WTC11 (cell line): ENCODE results near the gene CSTPP1. TPM values are rescaled to one million over a fixed set of nuclear protein-coding genes. Genes with fewer than 3 reads are reported as not detected.

Experiments
- ATAC-seq: fragments of 200-7000 bp; cut with Tn5 transposase; 2 replicates; pipeline ENCODE4 v1.10.0; 2021; ENCODE audit warnings: mild to moderate bottlenecking, moderate library complexity
- CTCF ChIA-PET: fragments of 300-600 bp; sonication (Branson Sonifier 250); formaldehyde crosslinking; loops from one replicate; lab custom pipeline; 2021; ENCODE audit warnings: antibody characterized with exemption; lab: Charles Lee
- POLR2A ChIA-PET: fragments of 350-600 bp; sonication (Branson Sonifier 250); formaldehyde crosslinking; loops from one replicate; lab custom pipeline; 2021; ENCODE audit warnings: antibody characterized with exemption; lab: Charles Lee
- DNase-seq: peaks from one replicate; pipeline ENCODE4 v3.0.0; 2021; ENCODE audit warnings: low spot score
- H3K27ac Mint-ChIP-seq: 2 replicates; pipeline ENCODE4 v1.8.0; 2021; ENCODE audit warnings: mixed read lengths
- H3K27me3 Mint-ChIP-seq: 2 replicates; pipeline ENCODE4 v1.8.0; 2021; ENCODE audit warnings: low read depth, mild to moderate bottlenecking, moderate library complexity, mixed read lengths
- H3K36me3 Mint-ChIP-seq: 2 replicates; pipeline ENCODE4 v1.8.0; 2021; ENCODE audit warnings: mixed read lengths
- H3K4me1 Mint-ChIP-seq: 2 replicates; pipeline ENCODE4 v1.8.0; 2022; ENCODE audit warnings: mixed read lengths
- H3K4me3 Mint-ChIP-seq: 2 replicates; pipeline ENCODE4 v1.8.0; 2021; ENCODE audit warnings: mild to moderate bottlenecking, moderate library complexity, mixed read lengths
- H3K9me3 Mint-ChIP-seq: 2 replicates; pipeline ENCODE4 v1.8.0; 2021; ENCODE audit warnings: mixed read lengths
- FOXP1 ChIP-seq: sonication (generic); formaldehyde crosslinking; IDR thresholded peaks from 2 replicates; pipeline ENCODE4 v1.8.0; 2022; ENCODE audit warnings: missing genetic modification reagents, mild to moderate bottlenecking, moderate library complexity, borderline replicate concordance
- RELA ChIP-seq: sonication (generic); formaldehyde crosslinking; IDR thresholded peaks from 2 replicates; pipeline ENCODE4 v1.8.1; 2022; ENCODE audit warnings: missing genetic modification reagents, mild to moderate bottlenecking, borderline replicate concordance
- SP1 ChIP-seq: sonication (generic); formaldehyde crosslinking; conservative IDR thresholded peaks from 2 replicates; pipeline ENCODE4 v1.8.1; 2022; ENCODE audit warnings: missing genetic modification reagents
- ZNF423 ChIP-seq: fragments of 250-450 bp; sonication (Bioruptor Pico); IDR thresholded peaks from 2 replicates; pipeline ENCODE4 v2.1.2; 2022; ENCODE audit warnings: mild to moderate bottlenecking, moderate library complexity
- ZNF671 ChIP-seq: fragments of 250-450 bp; sonication (Bioruptor Pico); IDR thresholded peaks from 2 replicates; pipeline ENCODE4 v1.8.0; 2021; ENCODE audit warnings: mild to moderate bottlenecking
- total RNA-seq: library from RNA; stranded (reverse); gene quantifications from 3 replicates; pipeline ENCODE4 v1.2.3, GENCODE V29; 2021
- TF ChIP-seq, protein P1 (sequence below): sonication (generic); formaldehyde crosslinking; IDR thresholded peaks from 2 replicates; pipeline ENCODE4 v1.8.1; 2022; ENCODE audit warnings: low read depth, mild to moderate bottlenecking, moderate library complexity, missing genetic modification reagents, borderline replicate concordance
- TF ChIP-seq, protein P2 (sequence below): sonication (generic); formaldehyde crosslinking; IDR thresholded peaks from 2 replicates; pipeline ENCODE4 v1.8.0; 2022; ENCODE audit warnings: mild to moderate bottlenecking, missing genetic modification reagents
- TF ChIP-seq, protein P3 (sequence below): sonication (generic); formaldehyde crosslinking; IDR thresholded peaks from 2 replicates; pipeline ENCODE4 v1.8.1; 2023; ENCODE audit warnings: mild to moderate bottlenecking, missing genetic modification reagents
- TF ChIP-seq, protein P4 (sequence below): sonication (generic); formaldehyde crosslinking; IDR thresholded peaks from 2 replicates; pipeline ENCODE4 v1.8.1; 2023; ENCODE audit warnings: mild to moderate bottlenecking, missing genetic modification reagents, moderate library complexity
- TF ChIP-seq, protein P5 (sequence below): fragments of 250-450 bp; sonication (Bioruptor Pico); IDR thresholded peaks from 2 replicates; pipeline ENCODE4 v1.9.0; 2021; ENCODE audit warnings: mild to moderate bottlenecking, borderline replicate concordance
- TF ChIP-seq, protein P6 (sequence below): sonication (generic); formaldehyde crosslinking; IDR thresholded peaks from 2 replicates; pipeline ENCODE4 v1.8.0; 2023; ENCODE audit warnings: missing genetic modification reagents, mild to moderate bottlenecking, borderline replicate concordance
- TF ChIP-seq, protein P7 (sequence below): fragments of 250-450 bp; sonication (Bioruptor Pico); IDR thresholded peaks from 2 replicates; pipeline ENCODE4 v1.8.0; 2021; ENCODE audit warnings: mild to moderate bottlenecking
- TF ChIP-seq, protein P8 (sequence below): sonication (generic); formaldehyde crosslinking; IDR thresholded peaks from 2 replicates; pipeline ENCODE4 v1.8.1; 2023; ENCODE audit warnings: mild to moderate bottlenecking, moderate library complexity, missing genetic modification reagents

CSTPP1 gene
- total RNA-seq, 1 experiment from 2014 or later = 23.6 TPM

DNA sequence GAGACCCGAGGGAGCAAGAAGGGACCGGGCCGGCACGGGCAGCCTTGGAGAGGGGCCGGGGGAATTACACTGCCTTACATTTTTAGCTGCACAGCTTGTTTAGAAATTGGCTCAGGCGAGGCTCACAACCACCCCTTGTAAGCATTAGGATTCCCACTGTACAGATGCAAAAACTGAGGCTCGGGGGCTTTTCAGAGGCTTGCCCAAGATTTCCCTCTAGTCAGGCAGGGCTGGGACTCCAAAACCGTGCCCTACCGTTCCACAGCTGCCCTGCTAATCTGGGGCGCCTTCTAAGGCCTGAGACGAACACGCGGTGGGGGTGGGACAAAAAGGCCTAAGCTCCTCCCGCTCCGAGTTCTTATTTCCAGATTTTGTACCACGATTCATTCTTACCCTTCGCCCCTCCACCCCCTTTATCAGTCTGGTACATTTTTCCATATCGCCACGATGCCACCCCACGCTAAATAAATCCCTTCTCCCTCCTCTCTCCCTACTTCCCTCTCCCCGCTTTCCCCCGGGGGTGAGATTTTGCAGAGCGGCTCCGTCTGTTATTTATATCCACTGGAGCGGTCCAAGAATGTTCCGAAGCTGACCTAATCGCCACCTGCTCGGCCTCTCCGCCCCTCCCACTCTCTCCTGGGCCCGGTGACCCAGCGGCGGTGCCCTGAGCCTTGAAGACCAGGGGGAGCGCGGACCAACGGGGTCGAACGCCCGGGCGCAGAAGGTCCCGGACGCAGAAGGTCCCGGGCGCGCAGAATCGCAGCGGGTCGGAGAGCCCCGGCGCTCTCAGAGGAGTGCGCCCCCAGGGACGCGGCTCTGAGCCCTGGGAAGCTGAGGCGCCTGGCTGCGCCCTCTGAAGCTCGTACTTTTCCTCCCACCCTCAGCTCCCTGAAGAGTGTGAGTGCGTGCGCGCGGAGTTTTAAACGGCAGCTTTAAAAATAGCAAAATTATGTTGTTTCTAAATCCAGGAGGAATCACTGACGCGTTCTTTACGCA, 250.4 kb downstream of the CSTPP1 start:
- peaks cover 19% of the 10 kb centered on the region for H3K4me1 Mint-ChIP-seq
- H3K27ac Mint-ChIP-seq = peak overlapping the region; percentile 85
- peak; percentile 46 for ATAC-seq
- peak overlapping the region; percentile 81 for H3K4me3 Mint-ChIP-seq
- ChIA-PET POLR2A (interaction anchor here (0.7 to 5.1 kb wide), 11 partner anchors 9 to 275 kb away, joined by 3 to 114 read pairs (median 7); partner anchors contain the start of genes ACP2, DDB2 and NR1H3), CTCF (interaction anchor here (0.5 to 4.9 kb wide), 13 partner anchors 9 to 221 kb away, joined by 3 to 101 read pairs (median 8); partner anchors contain the start of genes ACP2, DDB2 and NR1H3)
- peaks cover 9% of the 10 kb centered on the region for H3K27me3 Mint-ChIP-seq
- no peaks in the 10 kb centered on the region for H3K9me3 Mint-ChIP-seq
- peak; percentile 74 for DNase-seq
- peaks cover 3% of the 10 kb centered on the region; the same call in 1 of the 2 replicates for H3K36me3 Mint-ChIP-seq
- TF ChIP-seq ZNF423 (CRISPR knock-in tag) = peak; percentile 88
- no peak for TF ChIP-seq RELA (CRISPR knock-in tag)
- TF ChIP-seq, protein P1, sequence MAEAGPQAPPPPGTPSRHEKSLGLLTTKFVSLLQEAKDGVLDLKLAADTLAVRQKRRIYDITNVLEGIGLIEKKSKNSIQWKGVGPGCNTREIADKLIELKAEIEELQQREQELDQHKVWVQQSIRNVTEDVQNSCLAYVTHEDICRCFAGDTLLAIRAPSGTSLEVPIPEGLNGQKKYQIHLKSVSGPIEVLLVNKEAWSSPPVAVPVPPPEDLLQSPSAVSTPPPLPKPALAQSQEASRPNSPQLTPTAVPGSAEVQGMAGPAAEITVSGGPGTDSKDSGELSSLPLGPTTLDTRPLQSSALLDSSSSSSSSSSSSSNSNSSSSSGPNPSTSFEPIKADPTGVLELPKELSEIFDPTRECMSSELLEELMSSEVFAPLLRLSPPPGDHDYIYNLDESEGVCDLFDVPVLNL (CRISPR knock-in tag) = no peak
- TF ChIP-seq, protein P2, sequence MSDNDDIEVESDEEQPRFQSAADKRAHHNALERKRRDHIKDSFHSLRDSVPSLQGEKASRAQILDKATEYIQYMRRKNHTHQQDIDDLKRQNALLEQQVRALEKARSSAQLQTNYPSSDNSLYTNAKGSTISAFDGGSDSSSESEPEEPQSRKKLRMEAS (CRISPR knock-in tag) = peak; percentile 69
- TF ChIP-seq FOXP1 (CRISPR knock-in tag) = 0 out of 2 replicates have a peak, but pooled peaks have one; percentile 4
- TF ChIP-seq, protein P3, sequence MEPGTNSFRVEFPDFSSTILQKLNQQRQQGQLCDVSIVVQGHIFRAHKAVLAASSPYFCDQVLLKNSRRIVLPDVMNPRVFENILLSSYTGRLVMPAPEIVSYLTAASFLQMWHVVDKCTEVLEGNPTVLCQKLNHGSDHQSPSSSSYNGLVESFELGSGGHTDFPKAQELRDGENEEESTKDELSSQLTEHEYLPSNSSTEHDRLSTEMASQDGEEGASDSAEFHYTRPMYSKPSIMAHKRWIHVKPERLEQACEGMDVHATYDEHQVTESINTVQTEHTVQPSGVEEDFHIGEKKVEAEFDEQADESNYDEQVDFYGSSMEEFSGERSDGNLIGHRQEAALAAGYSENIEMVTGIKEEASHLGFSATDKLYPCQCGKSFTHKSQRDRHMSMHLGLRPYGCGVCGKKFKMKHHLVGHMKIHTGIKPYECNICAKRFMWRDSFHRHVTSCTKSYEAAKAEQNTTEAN = no peak
- TF ChIP-seq, protein P4, sequence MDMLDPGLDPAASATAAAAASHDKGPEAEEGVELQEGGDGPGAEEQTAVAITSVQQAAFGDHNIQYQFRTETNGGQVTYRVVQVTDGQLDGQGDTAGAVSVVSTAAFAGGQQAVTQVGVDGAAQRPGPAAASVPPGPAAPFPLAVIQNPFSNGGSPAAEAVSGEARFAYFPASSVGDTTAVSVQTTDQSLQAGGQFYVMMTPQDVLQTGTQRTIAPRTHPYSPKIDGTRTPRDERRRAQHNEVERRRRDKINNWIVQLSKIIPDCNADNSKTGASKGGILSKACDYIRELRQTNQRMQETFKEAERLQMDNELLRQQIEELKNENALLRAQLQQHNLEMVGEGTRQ (CRISPR knock-in tag) = no peak
- TF ChIP-seq, protein P5, sequence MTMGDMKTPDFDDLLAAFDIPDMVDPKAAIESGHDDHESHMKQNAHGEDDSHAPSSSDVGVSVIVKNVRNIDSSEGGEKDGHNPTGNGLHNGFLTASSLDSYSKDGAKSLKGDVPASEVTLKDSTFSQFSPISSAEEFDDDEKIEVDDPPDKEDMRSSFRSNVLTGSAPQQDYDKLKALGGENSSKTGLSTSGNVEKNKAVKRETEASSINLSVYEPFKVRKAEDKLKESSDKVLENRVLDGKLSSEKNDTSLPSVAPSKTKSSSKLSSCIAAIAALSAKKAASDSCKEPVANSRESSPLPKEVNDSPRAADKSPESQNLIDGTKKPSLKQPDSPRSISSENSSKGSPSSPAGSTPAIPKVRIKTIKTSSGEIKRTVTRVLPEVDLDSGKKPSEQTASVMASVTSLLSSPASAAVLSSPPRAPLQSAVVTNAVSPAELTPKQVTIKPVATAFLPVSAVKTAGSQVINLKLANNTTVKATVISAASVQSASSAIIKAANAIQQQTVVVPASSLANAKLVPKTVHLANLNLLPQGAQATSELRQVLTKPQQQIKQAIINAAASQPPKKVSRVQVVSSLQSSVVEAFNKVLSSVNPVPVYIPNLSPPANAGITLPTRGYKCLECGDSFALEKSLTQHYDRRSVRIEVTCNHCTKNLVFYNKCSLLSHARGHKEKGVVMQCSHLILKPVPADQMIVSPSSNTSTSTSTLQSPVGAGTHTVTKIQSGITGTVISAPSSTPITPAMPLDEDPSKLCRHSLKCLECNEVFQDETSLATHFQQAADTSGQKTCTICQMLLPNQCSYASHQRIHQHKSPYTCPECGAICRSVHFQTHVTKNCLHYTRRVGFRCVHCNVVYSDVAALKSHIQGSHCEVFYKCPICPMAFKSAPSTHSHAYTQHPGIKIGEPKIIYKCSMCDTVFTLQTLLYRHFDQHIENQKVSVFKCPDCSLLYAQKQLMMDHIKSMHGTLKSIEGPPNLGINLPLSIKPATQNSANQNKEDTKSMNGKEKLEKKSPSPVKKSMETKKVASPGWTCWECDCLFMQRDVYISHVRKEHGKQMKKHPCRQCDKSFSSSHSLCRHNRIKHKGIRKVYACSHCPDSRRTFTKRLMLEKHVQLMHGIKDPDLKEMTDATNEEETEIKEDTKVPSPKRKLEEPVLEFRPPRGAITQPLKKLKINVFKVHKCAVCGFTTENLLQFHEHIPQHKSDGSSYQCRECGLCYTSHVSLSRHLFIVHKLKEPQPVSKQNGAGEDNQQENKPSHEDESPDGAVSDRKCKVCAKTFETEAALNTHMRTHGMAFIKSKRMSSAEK = no peak
- TF ChIP-seq, protein P6, sequence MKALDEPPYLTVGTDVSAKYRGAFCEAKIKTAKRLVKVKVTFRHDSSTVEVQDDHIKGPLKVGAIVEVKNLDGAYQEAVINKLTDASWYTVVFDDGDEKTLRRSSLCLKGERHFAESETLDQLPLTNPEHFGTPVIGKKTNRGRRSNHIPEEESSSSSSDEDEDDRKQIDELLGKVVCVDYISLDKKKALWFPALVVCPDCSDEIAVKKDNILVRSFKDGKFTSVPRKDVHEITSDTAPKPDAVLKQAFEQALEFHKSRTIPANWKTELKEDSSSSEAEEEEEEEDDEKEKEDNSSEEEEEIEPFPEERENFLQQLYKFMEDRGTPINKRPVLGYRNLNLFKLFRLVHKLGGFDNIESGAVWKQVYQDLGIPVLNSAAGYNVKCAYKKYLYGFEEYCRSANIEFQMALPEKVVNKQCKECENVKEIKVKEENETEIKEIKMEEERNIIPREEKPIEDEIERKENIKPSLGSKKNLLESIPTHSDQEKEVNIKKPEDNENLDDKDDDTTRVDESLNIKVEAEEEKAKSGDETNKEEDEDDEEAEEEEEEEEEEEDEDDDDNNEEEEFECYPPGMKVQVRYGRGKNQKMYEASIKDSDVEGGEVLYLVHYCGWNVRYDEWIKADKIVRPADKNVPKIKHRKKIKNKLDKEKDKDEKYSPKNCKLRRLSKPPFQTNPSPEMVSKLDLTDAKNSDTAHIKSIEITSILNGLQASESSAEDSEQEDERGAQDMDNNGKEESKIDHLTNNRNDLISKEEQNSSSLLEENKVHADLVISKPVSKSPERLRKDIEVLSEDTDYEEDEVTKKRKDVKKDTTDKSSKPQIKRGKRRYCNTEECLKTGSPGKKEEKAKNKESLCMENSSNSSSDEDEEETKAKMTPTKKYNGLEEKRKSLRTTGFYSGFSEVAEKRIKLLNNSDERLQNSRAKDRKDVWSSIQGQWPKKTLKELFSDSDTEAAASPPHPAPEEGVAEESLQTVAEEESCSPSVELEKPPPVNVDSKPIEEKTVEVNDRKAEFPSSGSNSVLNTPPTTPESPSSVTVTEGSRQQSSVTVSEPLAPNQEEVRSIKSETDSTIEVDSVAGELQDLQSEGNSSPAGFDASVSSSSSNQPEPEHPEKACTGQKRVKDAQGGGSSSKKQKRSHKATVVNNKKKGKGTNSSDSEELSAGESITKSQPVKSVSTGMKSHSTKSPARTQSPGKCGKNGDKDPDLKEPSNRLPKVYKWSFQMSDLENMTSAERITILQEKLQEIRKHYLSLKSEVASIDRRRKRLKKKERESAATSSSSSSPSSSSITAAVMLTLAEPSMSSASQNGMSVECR (CRISPR knock-in tag) = peak; percentile 38; the same call in 1 of the 2 replicates
- TF ChIP-seq SP1 = peak; percentile 59; the same call in 1 of the 2 replicates
- TF ChIP-seq, protein P7, sequence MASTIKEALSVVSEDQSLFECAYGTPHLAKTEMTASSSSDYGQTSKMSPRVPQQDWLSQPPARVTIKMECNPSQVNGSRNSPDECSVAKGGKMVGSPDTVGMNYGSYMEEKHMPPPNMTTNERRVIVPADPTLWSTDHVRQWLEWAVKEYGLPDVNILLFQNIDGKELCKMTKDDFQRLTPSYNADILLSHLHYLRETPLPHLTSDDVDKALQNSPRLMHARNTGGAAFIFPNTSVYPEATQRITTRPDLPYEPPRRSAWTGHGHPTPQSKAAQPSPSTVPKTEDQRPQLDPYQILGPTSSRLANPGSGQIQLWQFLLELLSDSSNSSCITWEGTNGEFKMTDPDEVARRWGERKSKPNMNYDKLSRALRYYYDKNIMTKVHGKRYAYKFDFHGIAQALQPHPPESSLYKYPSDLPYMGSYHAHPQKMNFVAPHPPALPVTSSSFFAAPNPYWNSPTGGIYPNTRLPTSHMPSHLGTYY (CRISPR knock-in tag) = peak; percentile 43; the same call in 1 of the 2 replicates
- TF ChIP-seq, protein P8, sequence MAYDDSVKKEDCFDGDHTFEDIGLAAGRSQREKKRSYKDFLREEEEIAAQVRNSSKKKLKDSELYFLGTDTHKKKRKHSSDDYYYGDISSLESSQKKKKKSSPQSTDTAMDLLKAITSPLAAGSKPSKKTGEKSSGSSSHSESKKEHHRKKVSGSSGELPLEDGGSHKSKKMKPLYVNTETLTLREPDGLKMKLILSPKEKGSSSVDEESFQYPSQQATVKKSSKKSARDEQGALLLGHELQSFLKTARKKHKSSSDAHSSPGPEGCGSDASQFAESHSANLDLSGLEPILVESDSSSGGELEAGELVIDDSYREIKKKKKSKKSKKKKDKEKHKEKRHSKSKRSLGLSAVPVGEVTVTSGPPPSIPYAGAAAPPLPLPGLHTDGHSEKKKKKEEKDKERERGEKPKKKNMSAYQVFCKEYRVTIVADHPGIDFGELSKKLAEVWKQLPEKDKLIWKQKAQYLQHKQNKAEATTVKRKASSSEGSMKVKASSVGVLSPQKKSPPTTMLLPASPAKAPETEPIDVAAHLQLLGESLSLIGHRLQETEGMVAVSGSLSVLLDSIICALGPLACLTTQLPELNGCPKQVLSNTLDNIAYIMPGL (CRISPR knock-in tag) = peak; percentile 68
- no peak for TF ChIP-seq ZNF671 (CRISPR knock-in tag)
